ENCODE measurements around the gene DMBX1. TPM values are rescaled to one million over a fixed set of nuclear protein-coding genes. Genes with fewer than 3 reads are reported as not detected.
A peak's percentile ranks its signal among the peaks of the same experiment; 100 is the strongest.

Gene DMBX1
- polyA plus RNA-seq, 6 donors from 2014 or later: not detected

DNA sequence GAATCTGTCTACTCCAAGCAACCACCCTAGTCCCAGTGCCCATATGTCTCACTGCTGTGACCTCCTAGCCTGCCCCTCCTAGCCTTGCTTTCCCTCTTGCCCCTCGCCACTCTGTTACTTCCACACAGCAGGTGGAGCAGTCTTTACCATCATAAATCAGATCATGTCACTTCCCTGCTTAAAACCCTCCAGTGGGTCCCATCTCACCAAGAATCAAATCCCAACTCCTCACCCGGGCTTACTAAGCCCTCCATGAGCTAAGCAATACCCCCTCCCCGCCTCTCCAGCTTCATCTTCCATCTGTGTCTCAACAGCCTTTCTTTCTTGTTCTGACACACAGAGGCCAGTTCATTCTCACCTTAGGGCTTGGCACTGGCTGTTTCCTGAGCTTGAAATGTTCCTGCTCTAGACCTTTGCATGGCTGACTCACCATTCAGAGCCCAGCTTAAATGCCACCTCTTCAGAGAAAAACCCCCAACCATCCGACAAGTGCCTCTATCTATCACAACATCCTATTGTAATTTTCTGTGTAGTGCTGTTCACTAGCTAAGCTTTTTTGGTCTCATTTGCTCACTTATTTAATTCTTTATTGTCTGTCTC is 39.5 kb downstream of the DMBX1 start:
- no peak overlapping the region for H3K27ac Mint-ChIP-seq
- peaks cover 48 to 80% (median 77%) of the 10 kb centered on the region in 3 donors for H3K27me3 Mint-ChIP-seq
- no peaks in the 10 kb centered on the region for H3K36me3 Mint-ChIP-seq
- no peaks in the 10 kb centered on the region for H3K9me3 Mint-ChIP-seq
- no peak overlapping the region for H3K4me3 Mint-ChIP-seq
- DNase-seq (no peak), ATAC-seq (ENCODE audit: low read depth in 2 of 2) (no peak)
- H3K4me1 Mint-ChIP-seq: peaks cover 4 to 7% (median 5%) of the 10 kb centered on the region in 3 donors

DNA sequence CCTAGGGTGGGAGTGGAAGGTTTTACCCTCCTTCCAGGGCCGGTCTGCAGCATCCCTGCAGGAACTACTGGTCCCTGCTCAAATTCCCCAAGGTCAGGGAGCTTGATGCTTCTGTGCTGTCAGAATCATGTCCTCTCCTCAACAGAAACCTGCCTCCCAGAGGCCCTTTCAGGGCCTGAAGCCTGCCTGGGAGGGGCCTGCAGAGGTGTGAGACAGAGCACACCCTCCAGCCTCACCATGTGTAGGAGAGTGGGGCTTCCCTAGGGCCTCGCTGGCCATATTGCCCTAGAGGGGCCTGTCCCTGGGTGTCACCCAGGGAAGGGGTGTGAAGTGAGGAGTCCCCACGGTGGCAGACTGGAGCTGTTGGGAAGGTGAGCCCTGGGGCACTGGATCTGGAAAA is 40.7 kb downstream of the DMBX1 start:
- peaks cover 0 to 3% (median 0%) of the 10 kb centered on the region in 7 donors for H3K9me3 Mint-ChIP-seq
- H3K27me3 Mint-ChIP-seq: peaks cover 48 to 79% (median 79%) of the 10 kb centered on the region in 3 donors
- no peak for ATAC-seq (ENCODE audit: low read depth in 2 of 2)
- H3K4me3 Mint-ChIP-seq: peak overlapping the region in 1 of 8 donors; percentile 66
- H3K36me3 Mint-ChIP-seq: no peaks in the 10 kb centered on the region
- H3K4me1 Mint-ChIP-seq: peaks cover 4 to 7% (median 5%) of the 10 kb centered on the region in 3 donors
- no peak for DNase-seq
- no peak overlapping the region for H3K27ac Mint-ChIP-seq

GRCh38 chr1:46530791-46531409 is 41.3 kb downstream of the DMBX1 start:
- Mint-ChIP-seq H3K4me1 (peaks cover 4 to 7% (median 5%) of the 10 kb centered on the region in 3 donors), H3K27me3 (peaks cover 48 to 75% (median 73%) of the 10 kb centered on the region in 3 donors), H3K4me3 (no peak overlapping the region), H3K27ac (peak overlapping the region in 1 of 6 donors; percentile 21), H3K36me3 (no peaks in the 10 kb centered on the region), H3K9me3 (peaks cover 0 to 3% (median 0%) of the 10 kb centered on the region in 7 donors)
- ATAC-seq (ENCODE audit: low read depth in 2 of 2) (no peak), DNase-seq (no peak)

- Mint-ChIP-seq H3K4me1 (peaks cover 4 to 7% (median 5%) of the 10 kb centered on the region in 3 donors), H3K4me3 (peak overlapping the region in 2 of 8 donors; percentile 18 to 25), H3K27me3 (peaks cover 57 to 75% (median 75%) of the 10 kb centered on the region in 3 donors), H3K9me3 (peaks cover 0 to 11% (median 8%) of the 10 kb centered on the region in 7 donors), H3K36me3 (peaks cover 0 to 10% of the 10 kb centered on the region in 2 donors), H3K27ac (no peak overlapping the region)
- no peak for DNase-seq
- ATAC-seq (ENCODE audit: low read depth in 2 of 2): no peak
Observed at GRCh38 chr1:46532095-46532494, 42.5 kb downstream of the DMBX1 start.

DNA sequence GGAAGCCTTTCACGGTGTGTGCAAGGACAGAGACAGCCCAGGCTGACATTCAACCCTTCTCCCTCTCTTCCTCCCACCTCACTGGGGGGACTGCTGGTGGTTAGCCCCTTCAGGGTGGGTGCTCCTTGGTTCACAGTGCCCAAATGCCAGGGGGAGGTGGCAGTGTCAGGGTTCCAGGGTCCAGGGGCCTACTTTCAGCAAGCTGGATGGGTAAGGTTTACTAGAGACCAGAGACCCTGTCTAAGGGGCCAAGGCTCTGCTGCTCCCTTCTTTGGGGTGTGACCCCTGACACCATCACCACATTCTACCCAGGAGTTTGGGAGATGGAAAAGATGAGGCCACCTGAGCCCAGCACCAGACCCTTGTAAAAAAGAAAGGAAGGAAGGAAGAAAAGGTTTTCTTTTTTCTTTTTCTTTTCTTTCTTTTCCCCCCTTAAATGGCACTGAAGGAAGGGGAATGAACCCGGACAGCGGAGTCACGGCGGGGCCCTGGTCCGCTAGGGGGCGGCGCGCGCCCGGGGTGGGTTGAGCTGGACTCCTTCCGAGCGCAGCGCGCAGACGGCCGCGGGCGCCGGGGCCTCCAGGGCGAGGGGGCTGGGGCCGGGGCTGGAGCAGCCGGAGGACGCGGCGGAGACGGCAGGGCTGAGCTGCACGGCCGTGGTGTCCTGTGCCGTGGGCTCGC is 43.0 kb downstream of the DMBX1 start:
- peaks cover 0 to 15% (median 8%) of the 10 kb centered on the region in 7 donors for H3K9me3 Mint-ChIP-seq
- no peak overlapping the region for H3K27ac Mint-ChIP-seq
- peak overlapping the region in 6 of 8 donors; percentile 3 to 56 (median 24) for H3K4me3 Mint-ChIP-seq
- H3K36me3 Mint-ChIP-seq: peaks cover 0 to 12% of the 10 kb centered on the region in 2 donors
- ATAC-seq (ENCODE audit: low read depth in 2 of 2) (peak; percentile 77 to 84), DNase-seq (peak; percentile 9)
- H3K27me3 Mint-ChIP-seq: peaks cover 55 to 75% (median 73%) of the 10 kb centered on the region in 3 donors
- peaks cover 4 to 7% (median 5%) of the 10 kb centered on the region in 3 donors for H3K4me1 Mint-ChIP-seq

GRCh38 chr1:46533179-46533864 is 43.7 kb downstream of the DMBX1 start:
- peaks cover 0 to 12% of the 10 kb centered on the region in 2 donors for H3K36me3 Mint-ChIP-seq
- no peak overlapping the region for H3K27ac Mint-ChIP-seq
- peaks cover 4 to 7% (median 5%) of the 10 kb centered on the region in 3 donors for H3K4me1 Mint-ChIP-seq
- peaks cover 52 to 72% (median 68%) of the 10 kb centered on the region in 3 donors for H3K27me3 Mint-ChIP-seq
- DNase-seq: no peak
- H3K4me3 Mint-ChIP-seq: peak overlapping the region in 6 of 8 donors; percentile 53 to 89 (median 67)
- H3K9me3 Mint-ChIP-seq: peaks cover 0 to 15% (median 8%) of the 10 kb centered on the region in 7 donors
- ATAC-seq (ENCODE audit: low read depth in 2 of 2): peak; percentile 34 to 43

- DNase-seq (no peak), ATAC-seq (ENCODE audit: low read depth in 2 of 2) (no peak)
- Mint-ChIP-seq H3K4me3 (no peak overlapping the region), H3K27me3 (peaks cover 46 to 67% (median 62%) of the 10 kb centered on the region in 3 donors), H3K9me3 (peaks cover 0 to 15% (median 8%) of the 10 kb centered on the region in 7 donors), H3K36me3 (peaks cover 0 to 12% of the 10 kb centered on the region in 2 donors), H3K4me1 (peaks cover 4 to 7% (median 5%) of the 10 kb centered on the region in 3 donors), H3K27ac (no peak overlapping the region)
Observed at GRCh38 chr1:46535063-46535462, 45.4 kb downstream of the DMBX1 start.

- DNase-seq: no peak
- no peak for ATAC-seq (ENCODE audit: low read depth in 2 of 2)
- peak overlapping the region in 1 of 8 donors; percentile 22 for H3K4me3 Mint-ChIP-seq
- H3K27ac Mint-ChIP-seq: no peak overlapping the region
- H3K9me3 Mint-ChIP-seq: peaks cover 0 to 15% (median 8%) of the 10 kb centered on the region in 7 donors
- peaks cover 4 to 7% (median 5%) of the 10 kb centered on the region in 3 donors for H3K4me1 Mint-ChIP-seq
- peaks cover 0 to 12% of the 10 kb centered on the region in 2 donors for H3K36me3 Mint-ChIP-seq
- H3K27me3 Mint-ChIP-seq: peaks cover 46 to 66% (median 63%) of the 10 kb centered on the region in 3 donors
Observed at GRCh38 chr1:46536527-46536926, 46.9 kb downstream of the DMBX1 start.

DNA sequence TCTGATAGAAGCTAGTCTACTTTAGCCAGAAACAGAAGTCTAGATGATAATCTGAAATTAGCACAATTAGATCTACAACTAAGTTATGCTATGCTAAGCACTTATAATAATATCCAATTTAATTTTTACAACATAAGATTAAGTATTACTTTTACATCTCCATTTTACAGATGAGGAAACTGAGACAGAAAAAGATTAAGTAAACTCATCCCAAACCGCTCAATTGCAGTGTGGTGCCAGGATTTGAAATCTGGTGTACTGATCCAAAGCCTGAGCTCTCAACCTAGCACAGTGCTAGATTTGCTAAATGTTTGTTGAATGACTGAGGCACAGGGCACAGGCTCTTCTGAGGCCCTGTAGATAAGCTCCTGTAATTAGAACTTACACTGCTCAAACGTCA is 48.0 kb downstream of the DMBX1 start:
- peaks cover 0 to 15% (median 8%) of the 10 kb centered on the region in 7 donors for H3K9me3 Mint-ChIP-seq
- peaks cover 45 to 69% (median 66%) of the 10 kb centered on the region in 3 donors for H3K27me3 Mint-ChIP-seq
- no peak overlapping the region for H3K4me3 Mint-ChIP-seq
- H3K36me3 Mint-ChIP-seq: peaks cover 0 to 12% of the 10 kb centered on the region in 2 donors
- ATAC-seq (ENCODE audit: low read depth in 2 of 2): no peak
- no peak overlapping the region for H3K27ac Mint-ChIP-seq
- H3K4me1 Mint-ChIP-seq: peaks cover 4 to 7% (median 5%) of the 10 kb centered on the region in 3 donors
- DNase-seq: no peak

DNA sequence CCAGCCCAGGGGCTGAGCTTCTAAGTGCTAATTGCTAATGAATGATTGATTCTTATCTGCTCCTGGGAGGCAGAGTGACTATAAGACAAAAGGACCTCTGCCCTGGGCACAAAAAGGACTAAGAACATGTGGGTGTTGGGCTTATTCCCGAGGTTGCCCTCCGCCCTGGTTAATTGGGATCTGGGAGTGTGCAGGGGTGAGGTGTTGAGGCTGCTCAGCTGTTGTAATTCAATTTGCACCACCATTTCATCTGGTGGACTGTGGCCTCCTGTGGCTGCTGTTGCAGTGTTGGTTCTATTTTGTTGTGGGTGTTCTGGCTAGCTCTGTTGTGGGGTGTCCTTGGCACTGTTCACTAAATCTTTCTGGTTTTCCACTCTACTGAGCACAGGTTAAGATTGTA is 48.5 kb downstream of the DMBX1 start:
- ATAC-seq (ENCODE audit: low read depth in 2 of 2): no peak
- no peak for DNase-seq
- Mint-ChIP-seq H3K4me3 (no peak overlapping the region), H3K36me3 (peaks cover 0 to 12% of the 10 kb centered on the region in 2 donors), H3K4me1 (peaks cover 4 to 7% (median 5%) of the 10 kb centered on the region in 3 donors), H3K27ac (no peak overlapping the region), H3K27me3 (peaks cover 46 to 74% (median 71%) of the 10 kb centered on the region in 3 donors), H3K9me3 (peaks cover 0 to 15% (median 8%) of the 10 kb centered on the region in 7 donors)
